ENCODE data around the gene PTTG1.
A peak's percentile ranks its signal among the peaks of the same experiment; 100 is the strongest.
"Not testable (repeated sequence)": the region's sequence is repeated elsewhere in the genome, so short reads cannot be mapped to it uniquely, and the experiment has no call there.

The PTTG1 gene

GRCh38 chr5:160427607-160428006, 6.0 kb downstream of the PTTG1 start:
- DNase-seq, result no peak

GRCh38 chr5:160432196-160432595, 10.5 kb downstream of the PTTG1 start:
- DNase-seq, result no peak

- no peak for DNase-seq
Observed at GRCh38 chr5:160432787-160433186, 11.1 kb downstream of the PTTG1 start.

GRCh38 chr5:160434022-160434531, 12.4 kb downstream of the PTTG1 start:
- DNase-seq, result no peak

GRCh38 chr5:160435532-160435931, 13.9 kb downstream of the PTTG1 start:
- no peak for DNase-seq

GRCh38 chr5:160436017-160436416, 14.4 kb downstream of the PTTG1 start:
- no peak for DNase-seq

GRCh38 chr5:160436661-160437060, 15.0 kb downstream of the PTTG1 start:
- not testable (repeated sequence) for DNase-seq

- no peak for DNase-seq
Observed at GRCh38 chr5:160437271-160437670, 15.6 kb downstream of the PTTG1 start.

GRCh38 chr5:160438316-160439204, 16.9 kb downstream of the PTTG1 start:
- DNase-seq, result peak; percentile 44 to 54

- peak; percentile 89 to 92 for DNase-seq
Observed at GRCh38 chr5:160439205-160439600, 17.5 kb downstream of the PTTG1 start.

- no peak for DNase-seq
Observed at GRCh38 chr5:160441311-160441781, 19.7 kb downstream of the PTTG1 start.

- no peak for DNase-seq
Observed at GRCh38 chr5:160442824-160443431, 21.3 kb downstream of the PTTG1 start.

- DNase-seq, result no peak
Observed at GRCh38 chr5:160444407-160444806, 22.8 kb downstream of the PTTG1 start.

- DNase-seq, result no peak
Observed at GRCh38 chr5:160445132-160445531, 23.5 kb downstream of the PTTG1 start.

- DNase-seq, result no peak
Observed at GRCh38 chr5:160445751-160446150, 24.1 kb downstream of the PTTG1 start.

- no peak for DNase-seq
Observed at GRCh38 chr5:160448886-160449285, 27.2 kb downstream of the PTTG1 start.

- DNase-seq, result no peak
Observed at GRCh38 chr5:160449458-160449857, 27.8 kb downstream of the PTTG1 start.

GRCh38 chr5:160450164-160450932, 28.7 kb downstream of the PTTG1 start:
- DNase-seq, result no peak

GRCh38 chr5:160451281-160451680, 29.6 kb downstream of the PTTG1 start:
- DNase-seq, result no peak

- no peak for DNase-seq
Observed at GRCh38 chr5:160452036-160452435, 30.4 kb downstream of the PTTG1 start.

- no peak for DNase-seq
Observed at GRCh38 chr5:160452795-160453194, 31.1 kb downstream of the PTTG1 start.

- DNase-seq, result no peak
Observed at GRCh38 chr5:160453751-160454150, 32.1 kb downstream of the PTTG1 start.

GRCh38 chr5:160455600-160455999, 33.9 kb downstream of the PTTG1 start:
- DNase-seq, result no peak
